Effector memory CD4-positive, alpha-beta T cell (primary cell): ENCODE measurements around the gene C10orf71.

Source experiments
- DNase-seq, 3 donors: peaks; one replicate each; pipeline ENCODE4 v3.0.0-alpha.2; 2020
- H3K27ac ChIP-seq: 2 replicates; pipeline ENCODE4 v1.7.0; 2013; ENCODE audit warnings: mild to moderate bottlenecking, low read length, moderate library complexity; ENCODE audit not compliant: insufficient read depth, poor library complexity, severe bottlenecking
- H3K27me3 ChIP-seq: replicated peaks from 2 replicates; pipeline ENCODE4 v1.7.0; 2013; ENCODE audit warnings: mild to moderate bottlenecking, low read length; ENCODE audit not compliant: insufficient read depth, control insufficient read depth, poor library complexity, severe bottlenecking
- H3K36me3 ChIP-seq: 2 replicates; pipeline ENCODE4 v1.7.0; 2013; ENCODE audit warnings: mild to moderate bottlenecking, low read length, moderate library complexity; ENCODE audit not compliant: control insufficient read depth, insufficient read depth
- H3K4me1 ChIP-seq: 2 replicates; pipeline ENCODE4 v1.7.0; 2013; ENCODE audit warnings: low read length, mild to moderate bottlenecking; ENCODE audit not compliant: control insufficient read depth, insufficient read depth, poor library complexity, severe bottlenecking
- H3K4me3 ChIP-seq: 2 replicates; pipeline ENCODE4 v1.7.0; 2013; ENCODE audit warnings: low read length, low read depth, mild to moderate bottlenecking; ENCODE audit not compliant: insufficient read depth, poor library complexity, severe bottlenecking
- H3K9me3 ChIP-seq: 2 replicates; pipeline ENCODE4 v1.7.0; 2013; ENCODE audit warnings: mild to moderate bottlenecking, low read length, moderate library complexity; ENCODE audit not compliant: control insufficient read depth

C10orf71 gene

DNA sequence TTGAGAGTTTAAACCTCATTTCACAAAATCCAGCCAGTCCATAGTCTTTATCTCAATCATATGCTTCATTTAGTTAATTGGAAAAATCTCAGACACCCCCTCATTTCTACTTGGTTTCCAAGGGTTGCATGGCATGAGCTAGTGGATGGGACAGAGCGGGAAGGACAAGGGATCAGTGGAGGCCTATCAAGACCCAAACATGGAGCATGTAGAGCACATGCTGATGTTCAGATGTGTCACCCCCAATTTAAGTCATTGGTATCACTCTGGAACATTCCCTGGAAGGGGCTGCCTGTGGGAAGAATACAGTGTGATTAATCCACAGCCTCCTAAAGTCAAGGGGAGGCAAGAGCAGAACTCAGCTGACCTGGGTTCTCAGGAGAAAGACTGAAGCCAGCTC is 2.3 kb downstream of the C10orf71 start:
- H3K27ac ChIP-seq: no peak overlapping the region
- DNase-seq: no peak

DNA sequence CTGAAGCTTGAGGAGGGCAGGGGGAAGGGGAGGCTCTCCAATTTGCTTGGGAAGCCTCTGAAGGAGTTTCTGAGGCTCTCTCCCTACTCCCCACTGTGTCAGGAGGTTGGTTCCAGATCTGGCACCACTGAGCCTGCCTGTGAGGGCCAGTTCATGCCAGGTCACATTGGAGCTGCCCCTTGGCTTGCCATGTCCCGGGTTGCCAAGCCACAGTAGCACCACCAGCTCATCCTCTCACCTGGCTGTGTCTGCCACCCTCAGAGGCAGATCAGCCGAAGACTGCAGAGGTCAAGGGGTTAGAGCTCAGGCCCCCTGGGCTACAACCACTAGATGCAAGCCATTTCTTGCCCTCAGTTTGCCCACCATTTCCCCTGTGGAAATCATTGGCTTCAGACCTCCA is 3.1 kb downstream of the C10orf71 start:
- no peak overlapping the region for H3K4me3 ChIP-seq
- H3K4me1 ChIP-seq: no peaks in the 10 kb centered on the region
- no peaks in the 10 kb centered on the region for H3K9me3 ChIP-seq
- no peak overlapping the region for H3K27ac ChIP-seq
- no peaks in the 10 kb centered on the region for H3K36me3 ChIP-seq
- H3K27me3 ChIP-seq: no peaks in the 10 kb centered on the region
- no peak for DNase-seq

More for the DNA sequence above, 2.3 kb downstream of the C10orf71 start:
- Histone ChIP-seq H3K27me3 (no peaks in the 10 kb centered on the region), H3K36me3 (no peaks in the 10 kb centered on the region), H3K4me1 (no peaks in the 10 kb centered on the region), H3K9me3 (no peaks in the 10 kb centered on the region), H3K4me3 (no peak overlapping the region)

DNA sequence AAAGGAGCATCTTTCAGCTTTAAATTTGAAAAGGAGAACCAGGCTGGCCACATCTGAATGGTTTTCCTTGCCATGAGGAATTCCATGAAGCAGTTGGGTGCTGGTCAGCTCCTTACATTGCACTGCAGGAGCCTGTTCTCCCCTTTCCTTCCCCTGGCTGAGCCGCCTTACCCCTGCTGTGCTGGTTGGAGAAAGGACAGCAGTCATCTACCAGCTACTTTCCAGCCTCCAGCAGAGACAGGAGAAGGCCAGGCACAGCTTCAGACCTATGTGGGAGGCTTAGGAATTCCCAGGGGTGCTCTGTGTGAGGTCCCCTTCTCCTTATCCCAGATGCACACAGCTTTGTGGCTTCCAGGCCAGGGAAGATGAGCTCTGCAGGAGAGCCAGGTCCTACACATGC is 4.7 kb downstream of the C10orf71 start:
- Histone ChIP-seq H3K9me3 (no peaks in the 10 kb centered on the region), H3K27me3 (no peaks in the 10 kb centered on the region), H3K36me3 (no peaks in the 10 kb centered on the region), H3K27ac (no peak overlapping the region), H3K4me1 (no peaks in the 10 kb centered on the region), H3K4me3 (no peak overlapping the region)
- DNase-seq: no peak

- Histone ChIP-seq H3K4me3 (no peak overlapping the region), H3K4me1 (no peaks in the 10 kb centered on the region), H3K27ac (no peak overlapping the region), H3K36me3 (no peaks in the 10 kb centered on the region), H3K9me3 (no peaks in the 10 kb centered on the region), H3K27me3 (no peaks in the 10 kb centered on the region)
- no peak for DNase-seq
Measured at GRCh38 chr10:49304137-49304536, 5.2 kb downstream of the C10orf71 start.

- H3K9me3 ChIP-seq: no peaks in the 10 kb centered on the region
- H3K27ac ChIP-seq: no peak overlapping the region
- H3K4me1 ChIP-seq: peaks cover 7% of the 10 kb centered on the region
- H3K4me3 ChIP-seq: no peak overlapping the region
- no peak for DNase-seq
- H3K27me3 ChIP-seq: no peaks in the 10 kb centered on the region
- no peaks in the 10 kb centered on the region for H3K36me3 ChIP-seq
Measured at GRCh38 chr10:49307921-49308320, 9.0 kb downstream of the C10orf71 start.

- no peaks in the 10 kb centered on the region for H3K36me3 ChIP-seq
- no peak overlapping the region for H3K4me3 ChIP-seq
- no peak for DNase-seq
- peaks cover 7% of the 10 kb centered on the region for H3K4me1 ChIP-seq
- no peak overlapping the region for H3K27ac ChIP-seq
- H3K27me3 ChIP-seq: no peaks in the 10 kb centered on the region
- no peaks in the 10 kb centered on the region for H3K9me3 ChIP-seq
Measured at GRCh38 chr10:49308881-49309280, 9.9 kb downstream of the C10orf71 start.

- H3K27me3 ChIP-seq: no peaks in the 10 kb centered on the region
- H3K4me3 ChIP-seq: peak overlapping the region; percentile 22
- H3K4me1 ChIP-seq: peaks cover 7% of the 10 kb centered on the region
- H3K9me3 ChIP-seq: no peaks in the 10 kb centered on the region
- DNase-seq: no peak
- no peak overlapping the region for H3K27ac ChIP-seq
- H3K36me3 ChIP-seq: no peaks in the 10 kb centered on the region
Measured at GRCh38 chr10:49309691-49310411, 10.9 kb downstream of the C10orf71 start.

DNA sequence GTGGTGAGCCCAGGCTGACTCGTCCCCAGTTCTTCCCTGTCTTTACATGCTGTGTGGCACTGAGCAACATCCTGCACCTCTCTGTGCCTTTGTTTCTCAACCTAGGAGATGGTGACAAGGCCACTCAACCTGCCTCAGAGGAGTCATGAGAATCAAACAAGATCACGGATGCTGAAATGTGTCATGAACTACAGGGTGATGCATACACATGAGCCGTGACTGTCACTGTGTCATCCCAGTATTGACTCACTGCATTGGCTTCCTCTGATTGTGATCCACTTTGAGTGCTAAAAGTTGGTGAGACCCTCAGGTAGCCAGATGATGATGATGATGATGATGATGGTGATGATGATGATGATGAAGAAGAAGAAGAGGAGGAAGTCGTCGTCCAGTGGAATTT is 11.5 kb downstream of the C10orf71 start:
- no peaks in the 10 kb centered on the region for H3K27me3 ChIP-seq
- no peak overlapping the region for H3K27ac ChIP-seq
- DNase-seq: no peak

DNA sequence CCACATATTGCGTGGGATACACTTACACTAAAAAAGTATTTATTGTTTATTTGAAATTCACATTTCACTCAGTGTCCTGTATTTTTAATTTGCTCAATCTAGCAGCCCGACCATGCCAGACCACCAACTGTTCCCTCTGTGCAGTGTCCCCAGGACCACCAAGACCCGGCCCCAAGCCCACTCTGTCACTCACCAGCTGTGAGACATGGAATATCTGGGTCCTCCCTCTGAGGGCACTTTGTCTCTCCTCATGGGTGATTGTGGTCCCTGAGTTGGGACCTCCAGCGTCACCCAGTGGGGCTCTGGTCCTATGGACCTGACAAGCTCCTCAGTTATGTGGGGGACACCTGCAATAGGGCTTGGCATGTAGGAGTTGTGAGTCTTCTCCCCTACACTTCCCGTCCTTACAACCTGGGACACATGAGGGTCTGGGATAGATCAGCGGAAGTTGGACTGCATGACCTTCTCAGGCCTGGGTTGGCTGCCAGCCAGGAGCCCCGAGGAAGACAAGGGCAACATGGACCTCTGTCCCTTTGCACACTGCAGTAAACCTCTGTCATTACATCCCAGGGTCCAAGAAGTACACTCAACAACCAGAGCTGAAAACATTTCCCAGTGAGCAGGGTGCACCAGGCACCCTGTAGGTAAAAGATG is 12.1 kb downstream of the C10orf71 start:
- DNase-seq: no peak
- Histone ChIP-seq H3K4me1 (peaks cover 7% of the 10 kb centered on the region), H3K4me3 (no peak overlapping the region), H3K9me3 (no peaks in the 10 kb centered on the region), H3K27me3 (no peaks in the 10 kb centered on the region), H3K36me3 (no peaks in the 10 kb centered on the region), H3K27ac (no peak overlapping the region)

More for the DNA sequence above, 11.5 kb downstream of the C10orf71 start:
- no peak overlapping the region for H3K4me3 ChIP-seq
- H3K9me3 ChIP-seq: no peaks in the 10 kb centered on the region
- peaks cover 7% of the 10 kb centered on the region for H3K4me1 ChIP-seq
- no peaks in the 10 kb centered on the region for H3K36me3 ChIP-seq

GRCh38 chr10:49311555-49312236 is 12.7 kb downstream of the C10orf71 start:
- Histone ChIP-seq H3K36me3 (no peaks in the 10 kb centered on the region), H3K27me3 (no peaks in the 10 kb centered on the region), H3K4me3 (no peak overlapping the region), H3K9me3 (no peaks in the 10 kb centered on the region), H3K27ac (no peak overlapping the region), H3K4me1 (peaks cover 7% of the 10 kb centered on the region)
- DNase-seq: no peak
